Fibroblast of villous mesenchyme (primary cell): ENCODE results near the gene STX12. TPM values are rescaled to one million over a fixed set of nuclear protein-coding genes. Genes with fewer than 3 reads are reported as not detected.

Source experiments
- DNase-seq: peaks from one replicate; pipeline ENCODE4 v3.0.0-alpha.2; 2010; ENCODE audit warnings: low read depth
- H3K4me3 ChIP-seq: 2 replicates; pipeline ENCODE4 v1.5.1; 2011; ENCODE audit warnings: low read depth, mild to moderate bottlenecking, low read length
- CTCF ChIP-seq: IDR thresholded peaks from 2 replicates; pipeline ENCODE4 v1.5.1; 2012; ENCODE audit warnings: low read depth, mild to moderate bottlenecking, low read length; ENCODE audit not compliant: insufficient read depth
- total RNA-seq: library from RNA; depleted of rRNA; stranded (reverse); fragments of >200 nt; gene quantifications from 2 replicates; pipeline ENCODE4 v1.2.3, GENCODE V29; 2012

Gene STX12
- 70.5 and 95.4 TPM in 2 replicates for total RNA-seq

GRCh38 chr1:27772932-27773825, at the start of gene STX12:
STX12 (plus strand) TSS chr1:27773219; CDS start chr1:27773308, 89 bp downstream.
- TF ChIP-seq CTCF: no peak
- H3K4me3 ChIP-seq: peak within 1 kb of the TSS; percentile 97
- DNase-seq: peak; percentile 100

GRCh38 chr1:27724961-27725373, 48.1 kb upstream of the STX12 start:
- H3K4me3 ChIP-seq: peak overlapping the region; percentile 59
- DNase-seq: no peak
- no peak for TF ChIP-seq CTCF

GRCh38 chr1:27725374-27726172, 47.4 kb upstream of the STX12 start, which contains the start of gene FAM76A:
FAM76A (plus strand) TSS chr1:27725961; CDS start chr1:27726081, 120 bp downstream.
- peak; percentile 34 for TF ChIP-seq CTCF
- DNase-seq: peak; percentile 100
- H3K4me3 ChIP-seq: peak within 1 kb of the TSS; percentile 88

GRCh38 chr1:27726173-27727044, 46.6 kb upstream of the STX12 start:
- no peak for TF ChIP-seq CTCF
- peak; percentile 34 for DNase-seq
- peak overlapping the region; percentile 88 for H3K4me3 ChIP-seq

GRCh38 chr1:27727126-27727525, 45.9 kb upstream of the STX12 start:
- H3K4me3 ChIP-seq: peak overlapping the region; percentile 88
- DNase-seq: peak; percentile 16
- TF ChIP-seq CTCF: no peak

- TF ChIP-seq CTCF: no peak
- no peak overlapping the region for H3K4me3 ChIP-seq
- DNase-seq: no peak
Observed at GRCh38 chr1:27736252-27736651, 36.8 kb upstream of the STX12 start.
